Neural cell (in vitro differentiated cells): ENCODE measurements around the gene ADAMTSL2. TPM values are rescaled to one million over a fixed set of nuclear protein-coding genes. Genes with fewer than 3 reads are reported as not detected.

Source experiments
- H2AFZ ChIP-seq: fragments of 200-600, 300-800 bp; sonication (generic), shearing (Covaris generic); 2 replicates; pipeline ENCODE4 v1.6.0; 2014; ENCODE audit warnings: low read depth, mild to moderate bottlenecking, antibody characterized with exemption, low read length, moderate library complexity
- H3F3A ChIP-seq: fragments of 200-600 bp; shearing (Covaris generic); 2 replicates; pipeline ENCODE4 v1.6.1; 2016; ENCODE audit warnings: mild to moderate bottlenecking, moderate library complexity, mixed read lengths, antibody characterized with exemption, low read length; ENCODE audit not compliant: insufficient read depth, poor library complexity, severe bottlenecking
- H3K27ac ChIP-seq: fragments of 200-600, 300-800 bp; sonication (generic), shearing (Covaris generic); 2 replicates; pipeline ENCODE4 v1.5.1; 2014; ENCODE audit warnings: mild to moderate bottlenecking, low read length, moderate library complexity
- H3K27me3 ChIP-seq: fragments of 300-800, 200-600 bp; sonication (generic), shearing (Covaris generic); 2 replicates; pipeline ENCODE4 v1.6.0; 2014; ENCODE audit warnings: mild to moderate bottlenecking, low read depth, low read length, moderate library complexity; ENCODE audit not compliant: insufficient read depth
- H3K36me3 ChIP-seq: fragments of 300-800, 200-600 bp; sonication (generic), shearing (Covaris generic); 2 replicates; pipeline ENCODE4 v1.5.1; 2014; ENCODE audit warnings: mild to moderate bottlenecking, antibody characterized with exemption, low read length, moderate library complexity; ENCODE audit not compliant: insufficient read depth
- H3K4me2 ChIP-seq: fragments of 300-800, 200-600 bp; sonication (generic), shearing (Covaris generic); 2 replicates; pipeline ENCODE4 v1.6.0; 2014; ENCODE audit warnings: mild to moderate bottlenecking, low read length
- H3K4me3 ChIP-seq: fragments of 300-800, 200-600 bp; sonication (generic), shearing (Covaris generic); 2 replicates; pipeline ENCODE4 v1.5.1; 2014; ENCODE audit warnings: mild to moderate bottlenecking, low read length, moderate library complexity
- H3K79me2 ChIP-seq: fragments of 200-600 bp; shearing (Covaris generic); replicated peaks from 2 replicates; pipeline ENCODE4 v1.6.0; 2014; ENCODE audit warnings: mild to moderate bottlenecking, low read length, moderate library complexity; ENCODE audit not compliant: insufficient read depth
- H3K9ac ChIP-seq: fragments of 300-800, 200-600 bp; sonication (generic), shearing (Covaris generic); 2 replicates; pipeline ENCODE4 v1.6.1; 2016; ENCODE audit warnings: mild to moderate bottlenecking, low read length, mixed read lengths
- H3K9me2 ChIP-seq: fragments of 200-600 bp; shearing (Covaris generic); 2 replicates; pipeline ENCODE4 v1.6.1; 2016; ENCODE audit warnings: mild to moderate bottlenecking, low read length, mixed read lengths; ENCODE audit not compliant: insufficient read depth
- H3K9me3 ChIP-seq: fragments of 200-600, 300-800 bp; sonication (generic), shearing (Covaris generic); 2 replicates; pipeline ENCODE4 v1.6.1; 2016; ENCODE audit warnings: mild to moderate bottlenecking, mixed run types, low read length, moderate library complexity, mixed read lengths
- H4K20me1 ChIP-seq: fragments of 200-600 bp; shearing (Covaris generic); 2 replicates; pipeline ENCODE4 v1.6.1; 2016; ENCODE audit warnings: mild to moderate bottlenecking, mixed run types; ENCODE audit not compliant: insufficient read depth
- EP300 ChIP-seq: fragments of 450-650 bp; conservative IDR thresholded peaks from 2 replicates; pipeline ENCODE4 v1.6.1; 2014; ENCODE audit warnings: antibody characterized with exemption, mild to moderate bottlenecking, moderate library complexity; ENCODE audit not compliant: poor library complexity, severe bottlenecking
- EZH2 ChIP-seq: fragments of 200-600, 300-800 bp; shearing (Covaris generic), sonication (generic); IDR thresholded peaks from 2 replicates; pipeline ENCODE4 v1.6.1; 2014; ENCODE audit warnings: antibody characterized with exemption, low read length, borderline replicate concordance, mild to moderate bottlenecking; ENCODE audit not compliant: insufficient read depth, poor library complexity, severe bottlenecking
- MXI1 ChIP-seq: fragments of 450-650 bp; conservative IDR thresholded peaks from 2 replicates; pipeline ENCODE4 v1.6.1; 2014; ENCODE audit warnings: antibody characterized with exemption, mild to moderate bottlenecking; ENCODE audit not compliant: poor library complexity, severe bottlenecking
- POLR2AphosphoS5 ChIP-seq: IDR thresholded peaks from 2 replicates; pipeline ENCODE4 v1.6.1; 2012
- RAD21 ChIP-seq: fragments of 450-650 bp; conservative IDR thresholded peaks from 2 replicates; pipeline ENCODE4 v1.6.1; 2014; ENCODE audit warnings: antibody characterized with exemption, mild to moderate bottlenecking, moderate library complexity
- REST ChIP-seq: IDR thresholded peaks from 2 replicates; pipeline ENCODE4 v1.6.1; 2012; ENCODE audit warnings: borderline replicate concordance
- SMC3 ChIP-seq: fragments of 450-650 bp; conservative IDR thresholded peaks from 2 replicates; pipeline ENCODE4 v1.6.1; 2014; ENCODE audit warnings: antibody characterized with exemption, mild to moderate bottlenecking, moderate library complexity; ENCODE audit not compliant: poor library complexity
- TAF1 ChIP-seq: IDR thresholded peaks from 2 replicates; pipeline ENCODE4 v1.6.1; 2012; ENCODE audit warnings: low read depth
- polyA plus RNA-seq: library from polyadenylated mRNA; depleted of rRNA; stranded (reverse); fragments of >200 nt; gene quantifications from 2 replicates; pipeline ENCODE4 v1.2.3, GENCODE V29; 2014
- TF ChIP-seq, protein P1 (sequence below): fragments of 450-650 bp; IDR thresholded peaks from 2 replicates; pipeline ENCODE4 v1.5.1; 2014; ENCODE audit warnings: antibody characterized with exemption, mild to moderate bottlenecking, moderate library complexity; ENCODE audit not compliant: poor library complexity, severe bottlenecking

ADAMTSL2 gene
- polyA plus RNA-seq, 1 donor from 2014 or later, result 0.85 TPM

GRCh38 chr9:133618726-133619125 lies 84.2 kb downstream of the ADAMTSL2 start:
- Histone ChIP-seq H3K27ac (no peak overlapping the region), H3K9me2 (no peaks in the 10 kb centered on the region), H3K27me3 (no peaks in the 10 kb centered on the region), H3K9ac (no peak overlapping the region), H3K36me3 (no peaks in the 10 kb centered on the region), H3K9me3 (no peaks in the 10 kb centered on the region), H3F3A (no peaks in the 10 kb centered on the region), H3K79me2 (no peaks in the 10 kb centered on the region), H4K20me1 (no peaks in the 10 kb centered on the region), H3K4me2 (no peak overlapping the region), H3K4me3 (no peak overlapping the region), H2AFZ (no peak overlapping the region)
- TF ChIP-seq MXI1 (no peak), SMC3 (no peak), POLR2AphosphoS5 (no peak), EZH2 (no peak), EP300 (no peak), REST (no peak), TAF1 (no peak), RAD21 (no peak)
- TF ChIP-seq, protein P1, sequence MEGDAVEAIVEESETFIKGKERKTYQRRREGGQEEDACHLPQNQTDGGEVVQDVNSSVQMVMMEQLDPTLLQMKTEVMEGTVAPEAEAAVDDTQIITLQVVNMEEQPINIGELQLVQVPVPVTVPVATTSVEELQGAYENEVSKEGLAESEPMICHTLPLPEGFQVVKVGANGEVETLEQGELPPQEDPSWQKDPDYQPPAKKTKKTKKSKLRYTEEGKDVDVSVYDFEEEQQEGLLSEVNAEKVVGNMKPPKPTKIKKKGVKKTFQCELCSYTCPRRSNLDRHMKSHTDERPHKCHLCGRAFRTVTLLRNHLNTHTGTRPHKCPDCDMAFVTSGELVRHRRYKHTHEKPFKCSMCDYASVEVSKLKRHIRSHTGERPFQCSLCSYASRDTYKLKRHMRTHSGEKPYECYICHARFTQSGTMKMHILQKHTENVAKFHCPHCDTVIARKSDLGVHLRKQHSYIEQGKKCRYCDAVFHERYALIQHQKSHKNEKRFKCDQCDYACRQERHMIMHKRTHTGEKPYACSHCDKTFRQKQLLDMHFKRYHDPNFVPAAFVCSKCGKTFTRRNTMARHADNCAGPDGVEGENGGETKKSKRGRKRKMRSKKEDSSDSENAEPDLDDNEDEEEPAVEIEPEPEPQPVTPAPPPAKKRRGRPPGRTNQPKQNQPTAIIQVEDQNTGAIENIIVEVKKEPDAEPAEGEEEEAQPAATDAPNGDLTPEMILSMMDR, result no peak

DNA sequence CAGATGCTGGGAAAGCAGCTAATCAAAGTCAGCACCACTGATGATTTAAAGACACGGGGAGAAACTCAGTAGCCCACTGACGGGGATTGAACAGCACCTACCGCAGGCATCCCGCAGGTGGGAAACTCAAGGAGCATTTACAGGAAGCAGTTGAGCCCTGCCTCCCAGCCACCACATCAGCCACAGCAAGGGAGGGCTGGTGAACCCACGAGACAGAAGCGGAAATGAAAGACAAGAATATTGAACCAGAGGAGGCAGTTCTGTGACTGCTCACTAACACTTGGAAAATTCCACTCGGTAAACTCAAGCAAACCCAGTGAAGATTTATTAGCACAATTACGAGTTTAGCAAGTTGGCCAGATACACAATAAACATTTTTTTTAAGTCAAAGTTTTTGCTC lies 85.3 kb downstream of the ADAMTSL2 start:
- Histone ChIP-seq H4K20me1 (no peaks in the 10 kb centered on the region), H3K36me3 (no peaks in the 10 kb centered on the region), H3K27me3 (no peaks in the 10 kb centered on the region), H3K9me2 (no peaks in the 10 kb centered on the region), H3K27ac (no peak overlapping the region), H3K4me3 (no peak overlapping the region), H3F3A (no peaks in the 10 kb centered on the region), H3K79me2 (no peaks in the 10 kb centered on the region), H3K9me3 (no peaks in the 10 kb centered on the region), H3K4me2 (no peak overlapping the region), H2AFZ (no peak overlapping the region), H3K9ac (no peak overlapping the region)
- TF ChIP-seq REST, result no peak
- TF ChIP-seq EZH2, result no peak
- TF ChIP-seq TAF1, result no peak
- TF ChIP-seq, protein P1, result no peak
- no peak for TF ChIP-seq SMC3
- no peak for TF ChIP-seq MXI1
- TF ChIP-seq RAD21, result no peak
- TF ChIP-seq POLR2AphosphoS5, result no peak
- no peak for TF ChIP-seq EP300
